NCI-H1417 (cell line): ENCODE data around the gene OSGEP.

Source experiments
- DNase-seq, 3 experiments: peaks; one replicate each; lab custom pipeline; 2025; lab: John Stamatoyannopoulos, UW

OSGEP gene

DNA sequence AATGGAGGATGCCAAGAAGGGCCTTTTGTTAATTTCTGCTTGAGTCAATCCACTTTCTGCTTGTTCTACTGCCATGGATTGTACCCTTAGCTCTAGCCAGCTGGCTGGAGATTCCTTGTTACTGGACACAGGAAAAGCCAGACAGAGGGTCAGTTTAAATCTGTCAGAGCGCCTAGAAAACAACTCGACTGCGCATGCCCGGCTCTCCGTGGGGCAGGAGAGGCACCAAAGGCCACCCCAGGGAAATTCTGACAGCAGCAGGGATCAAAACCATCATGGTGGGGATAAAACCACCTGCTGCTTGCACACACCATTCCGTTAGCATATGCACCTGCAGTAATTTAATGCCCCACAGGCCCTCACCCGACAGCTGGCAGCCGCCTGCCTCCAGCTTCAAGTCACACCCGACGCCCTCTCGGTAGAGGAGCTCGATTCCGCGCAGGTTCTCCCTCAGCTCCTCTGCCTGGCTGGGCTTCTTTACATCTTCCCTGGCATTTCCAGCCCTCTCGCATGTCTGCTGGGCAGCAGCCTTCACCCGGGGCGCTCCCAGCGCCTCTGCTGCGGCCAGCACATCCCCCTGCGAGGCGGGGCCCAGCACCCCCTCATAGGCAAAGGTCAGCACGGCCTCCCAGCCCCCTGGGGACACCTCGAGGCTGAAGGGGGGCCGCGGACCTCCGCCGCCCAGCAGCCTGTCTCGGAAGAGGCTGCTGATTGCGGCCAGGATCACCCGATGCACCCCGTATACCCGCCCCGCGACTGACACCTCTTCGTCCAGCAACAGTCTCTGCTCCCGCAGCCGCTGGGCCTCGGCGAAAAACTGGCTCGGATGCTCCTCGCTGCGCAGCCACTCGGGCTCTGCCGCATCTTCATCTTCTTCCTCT is 19.7 kb downstream of the OSGEP start:
- DNase-seq = peak; percentile 33 to 63 (median 61)

DNA sequence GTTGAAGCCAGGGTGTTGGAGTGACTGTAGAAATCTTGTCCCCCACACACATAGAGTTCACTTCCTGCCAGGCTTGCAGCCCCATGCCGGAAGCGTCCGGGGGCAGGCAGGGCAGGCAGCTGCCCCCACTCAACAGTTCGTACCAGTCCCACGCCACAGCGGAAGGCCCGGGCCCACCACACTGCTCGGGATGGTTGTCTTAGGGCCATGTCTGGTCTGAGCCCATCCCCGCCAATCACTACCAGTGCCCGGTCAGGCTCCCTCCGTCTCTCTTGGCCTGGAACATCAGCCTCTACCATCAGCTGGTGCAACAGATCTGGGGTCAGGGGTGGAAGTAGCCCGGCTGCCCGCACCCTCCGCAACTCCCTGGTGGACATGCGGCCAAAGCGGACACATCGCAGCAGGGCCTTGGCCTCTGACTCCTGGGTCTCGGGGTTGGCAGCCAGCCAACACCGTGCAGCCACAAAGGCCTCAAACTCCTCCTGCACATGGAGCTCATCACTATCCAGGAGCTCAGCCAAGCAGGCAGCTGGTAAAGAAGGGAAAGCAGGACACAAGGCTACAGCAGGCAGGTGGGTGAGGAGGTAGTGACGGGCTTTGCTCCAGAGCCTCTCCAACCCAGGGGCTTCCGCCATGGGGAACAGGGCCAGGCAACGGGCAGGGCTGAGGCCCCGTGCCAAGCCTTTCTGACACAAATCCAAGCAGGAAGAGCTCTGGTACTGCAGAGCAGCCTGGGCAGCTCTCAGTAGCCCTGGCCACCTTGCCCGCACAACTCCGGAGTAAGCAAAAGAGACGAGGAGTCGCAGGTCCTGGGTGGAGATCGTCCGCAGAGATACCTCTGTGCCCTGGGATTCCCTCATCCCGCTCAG is 24.6 kb downstream of the OSGEP start:
- DNase-seq = no peak

DNA sequence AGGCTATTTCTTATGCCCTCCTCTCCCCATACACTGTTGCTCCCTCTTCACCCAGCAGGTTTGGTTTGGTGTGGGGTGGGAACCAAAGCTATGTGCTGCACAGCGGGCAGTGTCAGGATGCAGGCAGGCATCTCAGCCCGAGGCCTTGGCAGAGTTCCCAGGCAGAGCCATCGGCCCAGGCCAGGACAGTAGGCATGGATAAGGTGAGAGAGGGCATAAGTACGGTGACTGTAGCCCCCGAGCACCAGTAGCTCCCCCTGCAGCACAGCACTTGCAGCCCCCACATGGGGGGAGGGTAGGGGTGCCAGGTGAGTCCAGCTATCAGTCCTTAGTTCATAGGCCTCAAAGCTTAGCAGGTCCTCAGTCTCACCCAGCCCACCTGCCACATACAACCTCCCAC is 25.8 kb downstream of the OSGEP start:
- no peak for DNase-seq

DNA sequence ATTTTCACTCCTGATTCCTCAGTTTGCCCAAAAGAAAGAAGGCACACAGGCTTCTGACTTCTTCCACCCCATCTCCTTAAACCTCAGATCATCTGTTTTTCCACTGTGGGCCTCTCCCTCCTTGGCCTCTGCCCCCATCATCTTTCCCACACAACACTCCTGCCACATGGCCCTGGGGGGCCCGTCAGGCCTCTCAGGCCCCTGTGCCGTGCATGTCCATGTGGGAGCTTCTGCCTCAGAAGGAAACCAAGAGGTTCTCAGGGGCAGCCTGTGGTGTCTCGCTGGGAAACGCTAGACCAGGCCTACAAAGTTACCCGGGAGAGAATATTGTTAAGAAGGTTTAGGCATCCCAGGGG is 26.6 kb downstream of the OSGEP start:
- DNase-seq = no peak

DNA sequence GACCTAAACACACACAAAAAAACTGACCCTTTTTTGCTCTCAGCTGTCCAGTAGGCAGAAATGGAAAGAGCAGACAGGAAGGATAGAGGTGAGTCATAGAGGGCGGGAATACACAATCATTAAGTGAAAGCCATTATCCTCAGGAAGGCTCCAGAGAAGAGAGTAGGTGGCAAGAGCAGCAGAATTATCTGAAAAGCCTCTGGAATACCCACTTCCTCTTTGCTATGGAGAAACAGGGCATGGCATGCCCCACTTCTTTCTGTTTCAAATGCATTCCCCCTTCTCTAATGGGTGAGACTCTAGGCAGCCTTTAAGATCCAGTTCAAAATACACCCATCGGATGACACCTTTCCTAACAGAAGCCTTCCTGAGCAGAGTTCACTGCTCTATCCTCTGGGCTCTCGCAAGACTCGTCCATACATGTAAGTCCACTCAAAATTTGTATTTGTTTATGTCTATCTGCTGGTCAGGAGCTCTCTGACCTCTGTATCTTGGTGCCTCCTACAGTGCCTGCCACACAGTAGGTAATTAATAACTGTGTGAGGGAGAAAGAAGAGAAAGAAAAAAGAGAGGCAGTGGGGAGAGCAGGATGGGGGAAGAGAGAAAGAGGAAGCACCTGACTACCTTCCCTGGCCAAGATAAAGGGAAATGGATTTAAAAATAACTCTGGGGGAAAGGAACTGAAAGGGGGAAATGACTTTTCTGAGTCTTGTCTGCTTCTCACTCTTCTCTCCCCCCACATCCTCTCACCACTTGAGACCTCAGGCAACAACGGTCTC is 27.2 kb downstream of the OSGEP start:
- DNase-seq = peak in 2 of 3 experiments; percentile 23 to 34

DNA sequence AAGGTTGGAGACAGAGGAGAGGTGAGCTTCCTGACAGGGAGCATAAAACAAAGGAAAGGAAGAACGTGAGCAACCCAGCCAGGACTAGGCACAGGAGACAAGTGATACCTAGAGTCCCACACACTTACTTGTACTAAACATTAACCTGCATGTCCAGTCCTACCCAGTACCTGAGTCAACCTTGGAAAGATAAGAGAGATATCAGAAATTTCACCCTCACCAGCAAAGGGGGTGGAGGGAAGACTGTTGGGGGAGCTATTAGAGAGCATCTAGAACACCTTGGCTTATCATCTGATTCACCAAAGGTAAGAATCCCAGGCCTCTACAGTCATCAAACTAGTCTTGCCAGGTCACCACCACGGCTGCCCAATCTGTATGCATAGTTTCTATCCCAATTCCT is 29.8 kb downstream of the OSGEP start:
- DNase-seq = no peak

DNA sequence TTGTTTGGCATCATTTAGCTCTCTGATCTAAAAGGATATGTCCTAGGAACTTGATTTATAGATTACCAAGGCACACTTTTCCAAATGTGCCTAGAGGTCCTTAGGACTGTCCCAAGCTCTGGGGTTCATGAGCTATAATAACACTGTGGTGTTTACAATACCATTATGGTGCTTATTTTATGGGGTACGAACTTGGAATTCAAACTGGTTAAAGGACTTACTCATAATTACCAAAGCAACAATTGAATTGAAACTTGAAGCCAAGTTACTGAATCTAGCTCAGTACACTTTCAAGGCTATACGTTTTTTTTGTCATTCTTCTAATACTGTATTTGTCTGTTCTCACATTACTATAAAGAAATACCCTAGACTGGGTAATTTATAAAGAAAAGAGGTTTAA is 31.7 kb downstream of the OSGEP start:
- DNase-seq = no peak

DNA sequence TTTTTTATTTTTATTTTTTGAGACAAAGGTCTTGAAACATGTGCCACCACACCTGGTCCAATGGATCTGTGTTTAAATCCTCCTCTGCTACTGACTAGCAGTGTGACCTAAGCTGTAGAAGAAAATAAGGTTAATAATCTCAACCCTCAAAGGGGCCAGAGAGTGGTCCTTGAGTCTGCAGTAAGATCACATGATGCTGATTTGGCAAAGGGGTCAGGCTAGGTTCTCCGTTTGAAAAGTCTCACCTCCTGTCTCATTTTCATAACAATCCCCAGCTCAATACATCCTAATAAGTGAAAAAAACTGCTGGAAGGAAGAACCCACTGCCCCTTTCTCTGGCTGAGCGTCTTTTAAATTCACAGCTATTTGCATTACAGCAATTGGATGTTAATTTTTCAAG is 33.3 kb downstream of the OSGEP start:
- DNase-seq = no peak

DNA sequence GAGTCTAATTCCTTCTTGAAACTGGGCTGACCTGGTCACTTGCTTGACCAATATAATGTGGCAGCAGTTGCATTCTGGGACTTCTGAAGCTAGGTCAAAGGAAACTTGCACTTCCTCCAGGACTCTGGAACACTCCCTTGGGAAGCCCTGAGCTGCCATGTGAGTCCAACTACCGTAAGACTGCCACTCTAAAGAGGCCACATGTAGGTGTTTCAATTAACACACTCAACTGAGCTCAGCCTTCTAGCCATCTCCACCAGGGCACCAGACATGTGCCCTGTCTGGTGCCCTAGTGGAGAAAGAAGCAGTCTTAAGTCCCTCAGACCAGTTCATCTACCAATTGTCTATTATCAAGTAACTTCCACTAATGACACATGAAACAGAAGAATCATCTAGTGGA is 35.2 kb downstream of the OSGEP start:
- DNase-seq = no peak

DNA sequence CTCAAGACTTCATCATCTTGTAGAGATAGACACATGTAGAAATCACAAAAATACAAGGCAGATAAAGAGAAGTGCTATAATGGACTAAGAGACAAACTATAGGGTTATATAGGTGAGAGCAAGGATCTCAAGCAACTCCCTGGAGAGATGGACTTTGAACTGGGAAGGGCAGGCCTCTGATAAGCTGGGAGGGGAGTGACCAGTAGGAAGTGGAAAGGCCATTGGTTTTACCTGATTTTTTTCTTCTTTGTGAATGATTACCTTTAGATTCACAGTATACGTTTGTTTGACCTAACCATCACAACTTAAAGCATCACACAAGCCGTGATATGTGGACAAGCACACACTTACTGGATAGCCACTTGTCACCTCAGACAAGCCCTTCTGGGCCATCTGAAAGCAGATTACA is 36.1 kb downstream of the OSGEP start:
- no peak for DNase-seq

DNA sequence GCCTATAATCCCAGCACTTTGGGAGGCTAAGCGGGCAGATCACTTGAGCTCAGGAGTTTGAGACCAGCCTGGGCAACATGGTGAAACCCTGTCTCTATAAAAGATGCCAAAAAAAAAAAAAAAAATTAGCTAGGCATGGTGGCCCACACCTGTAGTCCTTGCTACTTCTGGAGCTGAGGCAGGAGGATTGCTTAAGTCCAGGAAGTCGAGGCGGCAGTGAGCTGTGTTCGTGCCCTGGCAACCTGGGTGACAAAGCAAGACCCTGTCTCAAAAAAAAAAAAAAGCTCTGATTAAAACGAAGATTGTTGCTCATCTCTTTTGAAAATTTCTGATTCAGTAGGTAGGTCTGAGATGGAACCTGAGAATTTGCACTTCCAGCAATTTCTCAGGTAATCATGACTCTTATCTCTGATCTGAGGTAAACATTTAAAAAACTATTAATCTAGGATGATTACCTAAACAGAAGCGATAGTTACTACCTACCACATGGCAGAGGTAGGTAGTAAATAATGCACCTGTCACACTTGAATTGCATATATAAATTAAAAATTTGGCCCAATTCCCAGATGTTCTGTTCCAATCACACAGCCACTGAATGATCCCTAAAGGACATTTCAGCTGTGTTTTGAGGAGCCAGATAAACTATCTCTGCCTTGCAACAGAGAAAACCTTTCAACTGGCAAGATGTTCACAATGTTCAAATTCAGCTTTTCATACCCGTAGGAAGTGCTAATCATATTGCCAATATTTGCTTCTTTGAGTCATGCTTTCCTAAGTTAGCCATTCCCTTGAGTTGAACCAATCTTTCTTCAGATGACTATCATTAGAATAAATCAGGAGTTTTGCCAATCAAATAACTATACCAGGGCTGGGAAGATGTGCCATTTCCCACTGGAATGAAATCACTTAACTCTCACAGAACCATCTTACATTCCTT is 37.1 kb downstream of the OSGEP start:
- DNase-seq = peak; percentile 49 to 84 (median 60)

DNA sequence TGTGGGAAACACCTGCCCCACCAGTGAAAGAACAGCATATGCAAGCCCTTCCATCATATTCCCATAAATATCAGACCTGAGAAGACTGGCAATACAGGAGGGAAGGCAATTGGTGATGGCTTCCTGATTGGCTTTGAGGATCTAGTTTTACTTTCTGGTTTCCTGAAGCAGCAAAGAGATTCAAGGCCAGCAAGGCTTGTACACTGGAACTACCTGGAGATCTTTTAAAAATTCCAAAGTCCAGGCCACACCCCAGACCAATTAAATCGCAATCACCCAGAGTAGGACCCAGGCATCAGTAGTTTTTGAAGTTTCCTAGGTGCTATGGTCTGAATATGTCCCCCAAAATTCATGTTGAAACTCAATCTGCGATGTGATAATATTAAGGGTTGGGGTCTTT is 38.4 kb downstream of the OSGEP start:
- no peak for DNase-seq

DNA sequence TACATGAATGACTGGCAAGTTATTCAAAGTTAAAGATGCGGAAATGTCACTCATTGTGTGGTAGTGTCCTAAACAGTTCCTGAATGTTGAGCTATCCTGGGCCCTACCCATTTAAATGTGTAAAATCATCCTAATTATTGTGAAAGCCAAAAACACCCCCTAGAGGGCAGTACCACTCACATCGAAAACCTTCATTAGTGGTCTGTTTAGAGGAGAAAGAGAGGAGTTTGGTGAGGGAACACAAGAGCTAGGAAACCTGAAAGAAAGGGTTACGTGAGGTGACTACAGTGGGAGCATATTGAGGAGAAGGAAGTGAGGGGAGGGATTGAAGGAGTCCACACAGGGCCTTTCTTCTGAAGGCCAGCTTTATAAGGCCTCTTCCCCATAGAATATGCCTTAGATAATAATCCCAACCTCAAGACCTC is 38.8 kb downstream of the OSGEP start:
- DNase-seq = peak; percentile 8 to 51 (median 34)

DNA sequence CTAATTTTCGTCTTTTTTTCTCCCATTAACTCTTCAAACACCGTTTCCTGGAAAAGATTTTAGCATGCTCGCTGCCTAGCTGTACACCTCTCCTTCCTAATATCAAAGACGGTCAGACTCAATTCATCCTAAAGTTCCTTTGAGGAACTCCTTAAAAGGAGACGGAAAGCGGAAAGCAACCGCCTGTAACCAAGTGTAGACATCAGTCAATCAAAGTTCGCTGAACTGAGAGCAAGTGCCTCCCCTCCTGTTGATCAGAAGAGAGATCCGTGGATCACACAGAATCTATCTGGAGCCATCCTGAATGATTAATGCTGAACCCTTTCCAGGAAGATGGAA is 40.9 kb downstream of the OSGEP start:
- peak in 2 of 3 experiments; percentile 62 to 65 for DNase-seq

DNA sequence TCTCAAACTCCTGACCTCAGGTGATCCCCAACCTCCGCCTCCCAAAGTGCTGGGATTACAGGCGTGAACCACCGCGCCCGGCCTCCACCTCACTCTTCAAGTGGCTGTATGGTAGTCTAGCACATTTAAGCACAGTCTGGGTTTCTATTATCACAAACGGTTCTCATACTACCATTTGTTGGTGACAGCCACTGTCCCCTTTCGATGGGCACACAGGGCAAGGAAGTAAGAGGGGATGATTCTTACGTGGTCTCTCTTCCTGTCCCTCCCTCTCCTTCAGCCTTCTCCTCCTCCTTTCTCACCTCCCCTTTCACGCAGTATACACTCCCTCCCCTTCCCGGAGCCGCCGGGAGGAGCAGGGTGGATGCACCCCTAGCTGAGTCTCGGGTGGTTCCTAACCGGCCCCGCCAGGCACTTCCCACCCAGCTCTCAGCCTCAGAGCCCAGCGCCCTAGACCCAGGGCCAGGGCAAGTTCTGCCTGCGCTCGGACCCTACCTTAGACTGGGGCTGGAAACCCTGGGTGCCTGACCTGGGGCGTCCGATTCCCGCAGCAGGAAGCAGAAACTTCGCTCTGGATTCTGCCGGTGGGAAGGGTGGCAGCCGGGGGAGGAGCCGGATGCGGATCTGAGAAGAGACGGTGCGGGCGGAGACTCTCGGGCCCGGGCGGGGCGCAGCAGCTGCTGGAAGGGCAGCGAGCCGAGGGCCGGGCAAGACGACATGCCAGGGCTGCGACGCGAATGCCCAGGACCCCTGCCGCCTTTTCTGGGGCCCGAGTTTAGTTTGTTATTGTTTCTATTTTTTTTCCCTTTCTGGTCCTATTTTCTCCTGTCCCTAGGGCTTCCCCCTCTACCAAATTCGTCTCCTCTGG is 41.5 kb downstream of the OSGEP start, which contains the start of gene TEP1:
TEP1 (minus strand) TSS at position 626 of the 868 bp plus-strand sequence. CDS start 5,062 bp downstream, outside the sequence.
- DNase-seq = peak; percentile 84 to 89 (median 87)

DNA sequence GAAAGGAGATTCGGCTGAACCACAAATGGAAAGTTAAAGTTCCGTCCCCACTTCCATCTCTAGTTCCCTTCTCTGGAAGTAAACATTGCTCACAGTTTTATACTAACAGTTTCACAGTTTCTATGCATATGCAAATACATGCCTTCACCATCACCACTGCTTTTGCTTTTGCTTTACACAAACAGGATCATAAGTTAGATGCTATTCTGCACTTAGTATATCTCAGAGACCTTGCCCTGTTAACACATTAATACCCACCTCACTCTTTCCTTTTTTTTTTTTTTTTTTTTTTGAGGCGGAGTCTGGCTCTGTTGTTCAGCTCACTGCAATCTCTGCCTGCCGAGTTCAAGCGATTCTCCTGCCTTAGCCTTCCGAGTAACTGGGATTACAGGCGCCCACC is 42.2 kb downstream of the OSGEP start:
- DNase-seq = no peak

DNA sequence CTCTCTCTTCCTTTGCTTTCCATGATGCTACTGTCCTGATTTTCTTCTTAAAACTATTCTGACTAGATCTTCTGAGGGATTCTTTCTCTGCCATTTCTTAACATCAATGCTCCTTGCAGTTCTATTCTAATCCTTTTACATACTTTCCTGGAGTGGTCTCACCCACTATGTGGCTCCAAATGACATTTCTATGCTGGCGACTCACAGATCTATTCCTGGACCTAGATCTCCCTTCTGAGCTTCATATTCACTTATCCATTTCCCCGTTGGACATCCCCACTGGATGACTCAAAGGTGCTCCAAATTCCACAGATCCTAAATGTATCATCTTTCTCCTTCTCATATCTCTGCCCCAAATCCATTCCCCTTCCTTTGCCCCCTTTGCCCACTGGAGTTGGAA is 45.4 kb downstream of the OSGEP start:
- DNase-seq = no peak

DNA sequence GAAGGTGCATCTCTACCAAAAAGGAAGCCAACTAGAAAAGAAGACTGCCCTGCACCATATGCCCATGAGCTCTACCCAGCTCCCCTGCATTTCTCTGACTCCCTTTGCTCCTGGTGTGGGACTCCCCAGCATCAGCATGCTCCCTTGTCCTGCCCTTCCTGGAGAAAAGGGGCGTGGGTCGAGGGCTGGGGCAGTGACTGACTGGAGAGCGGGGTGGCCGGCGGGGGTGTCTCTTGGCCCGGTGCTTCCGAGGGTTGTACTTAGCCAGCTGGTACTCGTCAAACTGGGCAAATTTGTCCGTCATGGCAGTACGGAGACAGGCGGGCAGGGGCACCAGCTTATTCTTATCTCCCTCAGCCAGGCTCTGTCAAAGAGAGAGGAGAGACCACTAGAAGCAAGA is 51.1 kb downstream of the OSGEP start:
- DNase-seq = no peak

DNA sequence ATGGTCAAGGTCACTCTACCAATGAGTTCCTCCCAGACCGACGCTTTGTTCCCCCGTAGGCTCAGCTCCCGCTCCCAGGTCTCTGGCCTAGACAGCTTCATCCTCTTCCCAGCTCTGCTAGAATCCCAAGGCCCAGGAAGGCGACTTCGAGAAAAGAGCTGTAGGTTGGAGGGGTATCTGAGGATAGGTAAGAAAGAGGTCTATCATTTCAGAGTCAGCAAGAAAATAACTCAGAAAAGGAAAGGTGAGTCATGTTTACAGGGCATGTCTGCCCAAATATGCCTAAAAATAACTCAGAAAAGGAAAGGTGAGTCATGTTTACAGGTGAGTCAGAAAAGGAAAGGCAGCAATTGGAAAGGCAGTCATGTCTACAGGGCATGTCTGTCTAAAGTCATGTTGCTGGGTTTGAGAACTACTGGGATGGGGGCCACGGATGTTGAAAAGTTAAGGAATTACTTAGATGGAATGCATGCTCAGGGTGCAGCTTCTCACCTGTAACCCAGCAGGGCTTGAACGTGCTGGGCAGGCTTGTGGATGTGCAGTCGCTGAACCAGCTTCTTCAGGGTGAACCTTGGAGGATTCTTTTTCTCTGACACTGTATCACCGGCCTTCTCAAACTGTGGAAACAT is 53.5 kb downstream of the OSGEP start:
- DNase-seq = no peak

DNA sequence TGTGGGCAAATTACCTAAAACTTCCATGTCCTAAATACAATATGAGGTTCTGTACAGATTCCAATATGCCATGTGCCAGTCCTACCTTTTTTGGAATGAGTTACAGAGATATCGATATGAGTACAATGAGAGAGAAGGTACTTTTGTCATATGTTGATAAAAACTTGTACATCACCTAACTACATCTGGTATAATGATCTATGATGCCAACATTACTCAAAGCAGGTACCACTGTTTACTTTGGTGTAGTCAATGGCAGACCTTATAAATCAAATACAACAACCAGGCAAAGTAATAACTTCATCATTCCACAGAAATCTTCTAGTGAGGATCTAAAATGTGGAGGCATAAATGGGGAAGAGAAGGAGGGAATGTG is 54.0 kb downstream of the OSGEP start:
- DNase-seq = no peak
